Lung (tissue), 12 donors: ENCODE measurements around the gene ACSS3. TPM values are rescaled to one million over a fixed set of nuclear protein-coding genes. Genes with fewer than 3 reads are reported as not detected.
"Not testable (repeated sequence)": the region's sequence is repeated elsewhere in the genome, so short reads cannot be mapped to it uniquely, and the experiment has no call there.

Experiments
- ATAC-seq: fragments of 200-7000 bp; cut with Tn5 transposase; one replicate; pipeline ENCODE4 v1.9.1; 2020; ENCODE audit warnings: moderate number of reproducible peaks; ENCODE audit not compliant: insufficient read depth, low FRiP score
- DNase-seq, 3 donors: peaks; one replicate each; pipeline ENCODE4 v3.0.0-alpha.2; 2013 to 2017
- H3K27ac ChIP-seq, 2 donors: one replicate each; pipeline ENCODE4 v1.5.1; 2013; ENCODE audit warnings: mild to moderate bottlenecking in 2 of 2, moderate library complexity in 2 of 2, control low read depth in 1 of 2, inconsistent platforms in 1 of 2, low read depth in 1 of 2, low read length in 1 of 2
- H3K27me3 ChIP-seq, 3 donors: one replicate each; pipeline ENCODE4 v1.5.1; 2013; ENCODE audit warnings: low read length in 2 of 3; ENCODE audit not compliant: control insufficient read depth in 3 of 3, insufficient read depth in 3 of 3
- H3K36me3 ChIP-seq, 4 donors: one replicate each; pipeline ENCODE4 v1.5.1; 2013; ENCODE audit warnings: low read length in 4 of 4, mild to moderate bottlenecking in 1 of 4, moderate library complexity in 1 of 4; ENCODE audit not compliant: control insufficient read depth in 4 of 4, insufficient read depth in 4 of 4
- H3K4me1 ChIP-seq, 5 donors: one replicate each; pipeline ENCODE4 v1.5.1; 2013; ENCODE audit warnings: low read length in 5 of 5, mild to moderate bottlenecking in 2 of 5, moderate library complexity in 1 of 5; ENCODE audit not compliant: control insufficient read depth in 5 of 5, insufficient read depth in 5 of 5
- H3K4me3 ChIP-seq: one replicate; pipeline ENCODE4 v1.5.1; 2013; ENCODE audit warnings: mild to moderate bottlenecking, control low read depth, moderate library complexity
- H3K9ac ChIP-seq, 2 donors: one replicate each; pipeline ENCODE4 v1.5.1; 2013; ENCODE audit warnings: low read length in 2 of 2, control low read depth in 1 of 2; ENCODE audit not compliant: insufficient read depth in 1 of 2
- H3K9me3 ChIP-seq, 4 donors: one replicate each; pipeline ENCODE4 v1.5.1; 2013; ENCODE audit warnings: low read length in 3 of 4, mild to moderate bottlenecking in 1 of 4, moderate library complexity in 1 of 4; ENCODE audit not compliant: control insufficient read depth in 4 of 4, insufficient read depth in 3 of 4
- WGBS, 2 donors: extraction: QIAGEN DNeasy Blood & Tissue Kit; methylation state at CpG; one replicate each; pipeline ENCODE4 v1.1.7; 2013; 5-methylcytosine and 5-hydroxymethylcytosine counted together
- polyA plus RNA-seq, 2 donors: library from polyadenylated mRNA; stranded (reverse); fragments of 200-250 nt; gene quantifications; one replicate each; pipeline ENCODE4 v1.2.1, GENCODE V29; 2013
- total RNA-seq, 2 donors: library from RNA; depleted of rRNA in 1 of 2; stranded (reverse); fragments of >200 nt in 1 of 2; gene quantifications; one replicate each; pipeline ENCODE4 v1.2.1, GENCODE V29; 2014 to 2021
- TF ChIP-seq, protein P1 (sequence below): IDR thresholded peaks from 2 replicates; pipeline ENCODE4 v1.5.1; 2012; ENCODE audit warnings: mild to moderate bottlenecking; ENCODE audit errors: control extremely low read depth, extremely low read depth
- donor health status: control.
- donor health status: control.
- donor health status: Bipolar disorder and iron deficiency.
- donor health status: healthy.
- donor health status: DM: yes; HTN: yes; CAD: no.

The ACSS3 gene
- total and polyA plus RNA-seq, 4 donors, result 5.3 to 85.5 (median 15.8) TPM

DNA sequence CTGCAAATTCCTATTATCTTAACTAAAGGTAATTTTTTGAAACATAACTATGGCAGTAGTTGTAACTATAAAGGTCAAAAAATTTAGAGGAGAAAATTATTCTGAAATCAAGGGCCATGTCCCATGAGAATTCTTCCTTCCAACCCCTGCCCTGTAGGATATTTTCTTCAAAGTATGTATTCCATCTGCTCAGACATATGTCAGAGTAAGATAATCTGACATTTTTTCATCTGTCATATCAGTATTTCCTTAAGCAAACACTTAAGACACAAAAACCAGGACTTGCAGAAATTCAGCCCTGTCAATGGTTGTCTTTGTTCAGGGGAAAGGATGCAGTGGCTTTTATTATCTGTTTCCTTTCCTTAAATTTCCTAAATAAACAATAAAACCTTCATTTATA, 36.3 kb downstream of the ACSS3 start:
- DNase-seq, result no peak
- TF ChIP-seq, protein P1, sequence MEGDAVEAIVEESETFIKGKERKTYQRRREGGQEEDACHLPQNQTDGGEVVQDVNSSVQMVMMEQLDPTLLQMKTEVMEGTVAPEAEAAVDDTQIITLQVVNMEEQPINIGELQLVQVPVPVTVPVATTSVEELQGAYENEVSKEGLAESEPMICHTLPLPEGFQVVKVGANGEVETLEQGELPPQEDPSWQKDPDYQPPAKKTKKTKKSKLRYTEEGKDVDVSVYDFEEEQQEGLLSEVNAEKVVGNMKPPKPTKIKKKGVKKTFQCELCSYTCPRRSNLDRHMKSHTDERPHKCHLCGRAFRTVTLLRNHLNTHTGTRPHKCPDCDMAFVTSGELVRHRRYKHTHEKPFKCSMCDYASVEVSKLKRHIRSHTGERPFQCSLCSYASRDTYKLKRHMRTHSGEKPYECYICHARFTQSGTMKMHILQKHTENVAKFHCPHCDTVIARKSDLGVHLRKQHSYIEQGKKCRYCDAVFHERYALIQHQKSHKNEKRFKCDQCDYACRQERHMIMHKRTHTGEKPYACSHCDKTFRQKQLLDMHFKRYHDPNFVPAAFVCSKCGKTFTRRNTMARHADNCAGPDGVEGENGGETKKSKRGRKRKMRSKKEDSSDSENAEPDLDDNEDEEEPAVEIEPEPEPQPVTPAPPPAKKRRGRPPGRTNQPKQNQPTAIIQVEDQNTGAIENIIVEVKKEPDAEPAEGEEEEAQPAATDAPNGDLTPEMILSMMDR, result no peak
- H3K4me1 ChIP-seq, result no peaks in the 10 kb centered on the region
- peaks cover 0 to 14% (median 6%) of the 10 kb centered on the region in 4 donors for H3K36me3 ChIP-seq
- H3K4me3 ChIP-seq, result no peak overlapping the region
- no peak for ATAC-seq
- H3K27ac ChIP-seq, result no peak overlapping the region
- H3K9ac ChIP-seq, result no peak overlapping the region
- no peaks in the 10 kb centered on the region for H3K9me3 ChIP-seq
- H3K27me3 ChIP-seq, result no peaks in the 10 kb centered on the region

GRCh38 chr12:81119069-81119468, 41.2 kb downstream of the ACSS3 start:
- H3K4me3 ChIP-seq, H3K27me3 ChIP-seq, H3K27ac ChIP-seq, ATAC-seq, H3K9ac ChIP-seq, H3K36me3 ChIP-seq, H3K9me3 ChIP-seq, H3K4me1 ChIP-seq, DNase-seq: not testable (repeated sequence)
- 74 to 92% methylated on average over 3 of the region's 3 CpGs for WGBS, 2 donors

- WGBS, 2 donors, result 46 to 67% methylated on average over 2 of the region's 2 CpGs
- TF ChIP-seq, protein P1, result no peak
- ATAC-seq, result no peak
Measured at GRCh38 chr12:81120961-81121360, 43.1 kb downstream of the ACSS3 start.

GRCh38 chr12:81123611-81124010, 45.7 kb downstream of the ACSS3 start:
- peaks cover 0 to 4% (median 0%) of the 10 kb centered on the region in 4 donors for H3K36me3 ChIP-seq
- DNase-seq (no peak), ATAC-seq (no peak)
- WGBS, 2 donors, result 93% methylated on average over 3 of the region's 3 CpGs
- no peak overlapping the region for H3K27ac ChIP-seq
- H3K4me3 ChIP-seq, result no peak overlapping the region
- no peaks in the 10 kb centered on the region for H3K27me3 ChIP-seq
- H3K4me1 ChIP-seq, result no peaks in the 10 kb centered on the region
- TF ChIP-seq, protein P1, result no peak
- H3K9ac ChIP-seq, result no peak overlapping the region
- no peaks in the 10 kb centered on the region for H3K9me3 ChIP-seq

More at GRCh38 chr12:81120961-81121360, 43.1 kb downstream of the ACSS3 start:
- DNase-seq, result no peak
- Histone ChIP-seq H3K4me3 (no peak overlapping the region), H3K27me3 (no peaks in the 10 kb centered on the region), H3K9me3 (no peaks in the 10 kb centered on the region), H3K27ac (no peak overlapping the region), H3K4me1 (no peaks in the 10 kb centered on the region), H3K36me3 (peaks cover 0 to 5% (median 2%) of the 10 kb centered on the region in 4 donors), H3K9ac (no peak overlapping the region)
